HG02759 (cell line): Measurements from ENCODE around the gene STX18.
"Not testable (repeated sequence)": the region's sequence is repeated elsewhere in the genome, so short reads cannot be mapped to it uniquely, and the experiment has no call there.

Source experiments
- ATAC-seq: cut with Tn5 transposase; IDR thresholded peaks from one replicate; pipeline ENCODE4 v1.9.1; 2021; ENCODE audit warnings: mild to moderate bottlenecking, moderate library complexity; ENCODE audit not compliant: unreplicated experiment

STX18 gene

GRCh38 chr4:4512282-4512681 is 29.6 kb downstream of the STX18 start:
- no peak for ATAC-seq

- not testable (repeated sequence) for ATAC-seq
These were observed 31.2 kb downstream of the STX18 start for GRCh38 chr4:4510641-4511040.

GRCh38 chr4:4509521-4509920 is 32.3 kb downstream of the STX18 start:
- no peak for ATAC-seq

DNA sequence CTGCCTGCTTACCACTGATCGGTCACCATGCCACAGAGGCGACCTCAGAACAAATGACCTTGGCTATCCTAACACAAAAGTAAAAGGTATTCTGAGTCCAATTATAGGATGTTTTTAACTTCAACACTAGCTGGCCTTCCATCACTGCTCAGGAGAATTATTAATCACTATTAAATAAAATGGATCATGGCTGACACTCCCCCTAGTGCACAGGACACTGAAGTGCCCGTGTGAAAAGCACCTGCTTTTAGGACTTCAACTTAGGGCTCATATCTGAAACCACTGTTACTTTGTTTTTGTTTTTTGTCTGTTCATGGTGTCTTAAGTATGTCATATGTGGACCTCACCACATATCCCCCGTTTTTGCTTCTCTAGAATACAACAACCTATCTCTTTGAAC is 33.9 kb downstream of the STX18 start:
- ATAC-seq, result no peak

DNA sequence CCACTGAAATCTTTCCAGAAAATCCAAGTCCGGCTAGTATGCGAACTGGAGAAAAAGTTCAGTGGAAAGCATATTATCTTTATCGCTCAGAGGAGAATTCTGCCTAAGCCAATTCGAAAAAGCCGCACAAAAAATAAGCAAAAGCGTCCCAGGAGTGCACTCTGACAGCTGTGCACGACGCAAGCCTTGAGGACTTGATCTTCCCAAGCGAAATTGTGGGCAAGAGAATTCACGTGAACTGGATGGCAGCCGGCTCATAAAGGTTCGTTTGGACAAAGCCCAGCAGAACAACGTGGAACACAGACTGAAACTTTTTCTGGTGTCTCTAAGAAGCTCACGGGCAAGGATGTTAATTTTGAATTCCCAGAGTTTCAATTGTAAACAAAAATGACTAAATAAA is 34.4 kb downstream of the STX18 start:
- ATAC-seq, result no peak

GRCh38 chr4:4506961-4507360 is 34.9 kb downstream of the STX18 start:
- no peak for ATAC-seq

GRCh38 chr4:4505211-4505610 is 36.6 kb downstream of the STX18 start:
- not testable (repeated sequence) for ATAC-seq

DNA sequence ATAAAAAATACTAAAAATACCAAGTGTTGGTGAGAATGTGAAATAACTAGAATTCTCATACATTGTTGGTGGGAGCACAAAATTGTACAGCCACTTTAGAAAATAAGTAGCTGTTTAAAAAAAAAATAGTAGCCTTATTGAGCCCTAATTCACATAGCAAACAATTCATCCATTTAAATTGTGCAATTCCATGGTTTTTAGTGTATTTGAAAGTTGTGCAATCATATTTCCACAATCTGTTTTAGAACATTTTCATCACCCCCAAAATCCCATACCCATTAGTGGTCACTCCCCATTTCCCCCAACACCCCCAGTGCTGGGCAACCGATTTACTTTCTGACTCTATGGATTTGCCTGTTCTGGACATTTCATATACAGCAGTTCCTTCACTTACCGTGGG is 37.1 kb downstream of the STX18 start:
- no peak for ATAC-seq

GRCh38 chr4:4502694-4503311 is 39.0 kb downstream of the STX18 start:
- ATAC-seq, result peak; percentile 72

GRCh38 chr4:4501679-4502078 is 40.2 kb downstream of the STX18 start:
- no peak for ATAC-seq

DNA sequence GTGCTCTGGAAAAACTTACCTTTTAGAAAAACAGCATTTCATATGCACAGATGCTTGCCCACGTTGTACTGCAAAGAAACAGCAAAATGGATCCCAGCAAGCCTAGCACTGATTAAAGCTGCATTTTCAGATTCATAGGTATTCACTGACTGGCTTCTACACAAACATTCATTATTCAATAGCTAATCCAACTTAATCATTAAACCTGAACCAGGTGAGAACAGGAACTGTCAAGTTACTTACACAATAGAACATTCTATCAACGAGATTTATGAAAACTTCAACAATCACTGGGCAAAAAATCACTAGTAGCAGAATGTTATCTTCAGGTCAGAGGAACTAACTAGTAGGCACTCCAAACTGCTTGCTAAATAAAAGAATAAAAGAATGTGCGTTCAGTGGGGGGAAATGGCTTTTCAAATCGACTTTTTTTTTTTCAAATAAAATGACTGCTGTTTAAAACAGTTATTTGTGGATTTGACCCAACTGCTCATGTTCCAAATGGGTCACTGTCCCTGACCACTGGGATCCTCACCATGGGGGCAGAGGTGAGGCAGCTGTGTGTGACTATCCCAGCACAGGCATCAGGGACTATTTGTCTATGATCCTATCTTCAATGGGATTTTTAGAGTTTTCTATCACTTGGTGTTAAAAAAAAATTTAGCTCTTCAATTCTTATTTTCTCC is 42.3 kb downstream of the STX18 start:
- ATAC-seq, result no peak

DNA sequence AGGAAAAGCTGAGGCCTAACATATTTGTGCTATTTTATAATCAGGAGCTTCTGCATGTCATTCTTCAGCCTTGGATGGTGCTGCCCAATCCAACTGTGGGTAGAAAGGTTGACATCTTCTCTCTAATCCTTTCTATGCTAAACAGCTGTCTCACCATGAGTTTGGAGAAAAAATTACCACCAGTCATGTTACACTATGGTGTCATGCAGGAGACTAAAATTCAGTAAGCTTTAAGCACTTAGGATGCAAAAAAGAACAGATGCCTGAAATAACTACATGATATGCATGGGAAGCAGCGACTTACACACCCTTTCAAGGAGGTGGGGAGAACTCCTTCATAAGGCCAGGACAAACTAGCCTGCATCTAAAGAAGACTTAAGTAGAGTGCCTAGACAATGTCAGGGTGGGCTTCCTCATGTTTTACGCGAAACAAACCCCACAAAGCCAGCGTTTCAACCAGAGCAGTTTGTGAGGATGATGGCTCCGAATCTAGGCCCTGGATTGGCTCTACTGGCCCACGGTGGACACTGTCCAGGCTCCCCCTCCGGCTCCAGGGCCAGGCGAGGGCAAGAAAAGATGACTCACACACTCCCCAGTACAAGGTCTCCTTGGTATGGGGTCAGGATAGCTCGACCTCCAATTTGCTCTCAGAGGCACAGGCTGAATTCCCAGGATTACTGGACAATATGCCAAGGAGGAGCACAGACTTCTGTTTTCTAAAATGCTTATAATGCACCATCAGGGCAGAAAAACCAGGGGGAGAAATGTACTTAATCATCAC is 45.1 kb downstream of the STX18 start:
- ATAC-seq, result no peak

DNA sequence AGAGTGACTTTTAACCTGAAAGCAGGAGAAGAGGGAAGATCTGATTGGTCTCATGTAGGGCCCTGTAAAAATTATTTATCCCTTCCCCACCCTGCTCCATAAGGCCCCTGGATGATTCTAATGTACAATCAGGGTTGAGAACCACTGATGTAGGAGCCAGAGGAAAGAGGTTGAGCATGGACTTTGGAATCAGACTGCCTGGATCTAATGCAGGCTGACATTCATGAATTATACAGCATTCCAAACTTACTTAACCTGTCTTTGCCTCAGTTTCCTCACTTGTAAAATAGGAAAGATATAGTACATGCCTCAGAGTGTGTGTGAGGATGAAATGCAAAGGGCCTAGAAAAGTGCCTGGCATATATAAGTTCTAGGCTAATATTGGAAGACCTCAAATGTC is 47.0 kb downstream of the STX18 start:
- ATAC-seq, result no peak

GRCh38 chr4:4492161-4492847 is 49.5 kb downstream of the STX18 start:
- peak; percentile 77 for ATAC-seq

- ATAC-seq, result no peak
These were observed 50.4 kb downstream of the STX18 start for GRCh38 chr4:4491396-4491893.

DNA sequence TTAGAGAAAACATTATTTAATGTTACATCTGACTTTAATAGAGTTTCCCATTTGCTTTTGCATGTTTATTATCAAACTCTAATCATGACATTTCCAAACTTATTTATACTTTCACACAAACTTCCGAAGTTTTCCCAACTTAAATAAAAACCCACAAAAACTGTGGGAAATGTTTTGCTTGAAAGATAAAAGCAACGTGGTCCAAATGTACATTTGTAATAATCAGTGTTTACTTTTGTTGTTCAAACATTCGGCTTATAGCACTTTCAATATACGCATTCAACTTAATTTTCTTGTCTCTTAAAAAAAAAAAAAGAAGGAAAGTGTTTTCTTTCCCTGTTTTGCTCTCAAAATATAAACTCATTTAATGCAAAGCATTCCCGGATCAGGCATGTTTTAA is 51.0 kb downstream of the STX18 start:
- no peak for ATAC-seq

- no peak for ATAC-seq
These were observed 51.8 kb downstream of the STX18 start for GRCh38 chr4:4490041-4490440.

DNA sequence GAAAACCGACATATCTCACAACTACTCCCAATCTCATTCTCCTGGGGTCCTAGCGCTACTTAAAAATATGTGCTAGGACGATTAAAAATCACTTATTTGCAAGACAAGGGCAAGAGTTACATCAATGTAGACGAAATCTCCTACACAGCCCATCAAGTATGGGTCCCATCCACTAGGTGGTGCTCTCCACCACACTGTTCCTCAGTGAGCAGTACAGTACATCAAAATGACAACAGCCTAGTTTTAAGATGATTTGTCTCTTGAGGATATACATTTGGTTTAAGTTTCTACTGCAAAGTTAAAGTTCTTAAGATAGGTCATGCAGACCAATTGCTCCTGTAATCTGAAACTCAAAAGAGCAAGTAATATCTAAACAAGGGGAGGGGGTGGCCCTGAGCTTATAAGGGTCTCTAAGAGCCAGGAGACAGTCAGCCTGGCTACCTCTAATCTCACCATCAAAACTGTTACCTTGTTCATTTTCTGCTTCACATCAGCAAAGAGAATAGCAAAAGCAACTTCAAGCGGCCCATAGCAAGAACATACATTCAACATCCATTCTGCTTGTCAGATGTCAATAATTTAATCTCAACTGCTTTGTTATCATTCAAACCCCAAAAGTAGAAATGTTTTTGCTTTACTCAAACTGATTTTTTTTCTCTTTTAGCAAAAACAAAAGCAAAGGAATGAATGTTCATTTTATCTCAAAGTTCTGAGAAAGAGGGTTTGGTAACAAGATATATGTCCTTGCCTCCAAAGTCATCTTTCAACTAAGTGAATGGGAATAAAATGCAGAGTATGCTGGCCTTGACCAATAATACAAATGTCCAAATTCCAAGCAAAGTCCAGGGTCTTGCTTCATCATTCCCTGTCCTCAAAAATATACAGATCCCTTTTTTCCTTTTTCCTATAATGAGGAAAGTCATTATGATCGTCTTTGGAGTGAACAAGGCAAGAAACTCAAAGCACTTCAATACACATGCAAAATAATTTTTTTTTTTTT is 53.1 kb downstream of the STX18 start:
- ATAC-seq, result peak; percentile 76

- no peak for ATAC-seq
These were observed 54.9 kb downstream of the STX18 start for GRCh38 chr4:4486969-4487368.

- no peak for ATAC-seq
These were observed 56.0 kb downstream of the STX18 start for GRCh38 chr4:4485806-4486205.
